ENCODE measurements around the gene SPRED3. TPM values are rescaled to one million over a fixed set of nuclear protein-coding genes. Genes with fewer than 3 reads are reported as not detected.
A peak's percentile ranks its signal among the peaks of the same experiment; 100 is the strongest.

Gene SPRED3
- total RNA-seq, 1 experiment from 2014 or later, result 0.79 TPM

- peaks cover 19% of the 10 kb centered on the region for H3K4me1 ChIP-seq (replicated peaks)
- no peaks in the 10 kb centered on the region; the same call in 1 of the 2 replicates for H3K9me3 ChIP-seq (replicated peaks)
Observed at GRCh38 chr19:38389957-38390924, 1.7 kb downstream of the SPRED3 start.

DNA sequence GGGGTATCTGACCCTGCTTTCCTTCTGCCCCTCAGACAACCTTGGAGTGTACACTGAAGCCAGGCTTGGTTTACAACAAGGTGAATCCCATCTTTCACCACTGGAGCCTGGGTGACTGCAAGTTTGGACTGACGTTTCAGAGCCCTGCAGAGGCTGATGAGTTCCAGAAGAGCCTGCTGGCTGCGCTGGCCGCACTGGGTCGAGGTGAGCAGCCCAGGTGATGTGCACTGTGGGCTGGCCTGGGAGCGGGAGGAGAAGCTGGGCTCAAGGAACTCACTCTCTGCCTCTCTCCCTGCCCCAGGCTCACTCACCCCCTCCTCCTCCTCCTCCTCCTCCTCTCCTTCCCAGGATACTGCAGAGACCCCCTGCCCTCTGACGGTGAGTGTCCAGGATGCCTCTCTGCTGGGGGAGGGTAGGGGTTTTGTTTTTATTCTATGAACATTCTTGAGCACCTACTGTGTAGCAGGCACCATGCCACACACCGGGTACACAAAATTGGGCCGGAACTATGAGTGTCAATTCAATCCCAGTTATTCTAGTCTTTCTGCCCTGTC lies 3.5 kb downstream of the SPRED3 start:
- no peak overlapping the region for H3K4me3 ChIP-seq
- no peak overlapping the region for H3K27ac ChIP-seq
- no peak for DNase-seq (ENCODE audit: low read depth in 1 of 2, low spot score in 2 of 2)
- H3K9me3 ChIP-seq (replicated peaks), result no peaks in the 10 kb centered on the region
- peaks cover 19% of the 10 kb centered on the region for H3K4me1 ChIP-seq (replicated peaks)
- H3K27me3 ChIP-seq (replicated peaks), result no peaks in the 10 kb centered on the region
- peaks cover 28% of the 10 kb centered on the region for H3K36me3 ChIP-seq

More at GRCh38 chr19:38389957-38390924, 1.7 kb downstream of the SPRED3 start:
- Histone ChIP-seq H3K36me3 (peaks cover 42% of the 10 kb centered on the region), H3K27ac (peak overlapping the region; percentile 59; the same call in 1 of the 2 replicates), H3K27me3 (replicated peaks) (no peaks in the 10 kb centered on the region), H3K4me3 (no peak overlapping the region)
- no peak for DNase-seq (ENCODE audit: low read depth in 1 of 2, low spot score in 2 of 2)

DNA sequence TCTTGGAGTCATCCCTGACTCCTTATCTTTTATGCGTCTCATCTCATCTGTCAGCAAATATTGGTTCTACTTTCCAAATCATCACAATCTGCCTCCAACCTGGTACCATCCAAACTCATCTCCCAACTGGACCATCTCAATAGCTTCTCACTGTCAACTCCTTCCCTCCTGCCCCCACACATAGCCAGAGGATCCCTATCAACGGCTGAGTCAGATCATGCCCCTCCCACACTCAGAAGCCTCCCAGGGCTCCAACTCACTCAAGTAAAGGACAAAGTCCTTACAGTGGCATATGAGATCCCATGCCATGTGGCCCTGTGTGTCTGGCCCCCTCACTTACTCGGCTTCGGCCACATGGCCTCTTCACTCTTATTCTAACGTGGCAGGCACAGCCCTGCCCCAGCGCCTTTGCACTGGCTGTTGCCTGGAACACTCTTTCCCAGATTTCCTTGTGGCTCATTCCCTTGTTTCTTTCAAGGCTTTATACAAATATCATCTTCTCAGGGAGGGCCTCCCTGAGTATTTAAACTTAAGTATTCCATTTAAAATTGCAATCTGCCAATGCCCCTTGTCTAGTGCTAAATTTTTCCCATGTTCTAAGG lies 4.3 kb downstream of the SPRED3 start:
- H3K27ac ChIP-seq, result no peak overlapping the region
- H3K4me3 ChIP-seq, result no peak overlapping the region
- DNase-seq (ENCODE audit: low read depth in 1 of 2, low spot score in 2 of 2), result no peak
- H3K27me3 ChIP-seq (replicated peaks), result no peaks in the 10 kb centered on the region
- peaks cover 28% of the 10 kb centered on the region for H3K36me3 ChIP-seq
- H3K4me1 ChIP-seq (replicated peaks), result peaks cover 19% of the 10 kb centered on the region
- H3K9me3 ChIP-seq (replicated peaks), result no peaks in the 10 kb centered on the region

DNA sequence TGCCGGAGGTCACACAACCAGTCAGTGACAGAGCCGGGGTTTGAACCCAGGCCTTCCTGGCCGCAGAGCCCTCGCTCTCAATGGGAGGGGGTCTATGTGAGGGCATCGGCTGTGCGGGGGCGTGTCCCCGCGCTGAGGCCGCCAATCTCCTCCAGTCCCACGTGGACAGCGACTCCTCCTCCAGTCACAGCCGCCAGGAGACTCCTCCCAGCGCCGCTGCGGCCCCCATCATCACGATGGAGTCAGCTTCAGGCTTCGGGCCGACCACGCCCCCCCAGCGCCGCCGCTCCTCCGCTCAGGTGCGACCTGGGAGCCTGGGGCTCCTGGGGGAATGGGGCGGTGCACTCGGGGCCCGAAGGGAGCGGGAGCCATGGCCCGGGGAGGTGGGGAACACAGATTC lies 6.0 kb downstream of the SPRED3 start:
- no peak overlapping the region for H3K27ac ChIP-seq
- no peaks in the 10 kb centered on the region for H3K27me3 ChIP-seq (replicated peaks)
- H3K4me1 ChIP-seq (replicated peaks), result peaks cover 7% of the 10 kb centered on the region
- H3K4me3 ChIP-seq, result no peak overlapping the region
- H3K9me3 ChIP-seq (replicated peaks), result no peaks in the 10 kb centered on the region
- DNase-seq (ENCODE audit: low read depth in 1 of 2, low spot score in 2 of 2), result no peak
- peaks cover 26% of the 10 kb centered on the region for H3K36me3 ChIP-seq

DNA sequence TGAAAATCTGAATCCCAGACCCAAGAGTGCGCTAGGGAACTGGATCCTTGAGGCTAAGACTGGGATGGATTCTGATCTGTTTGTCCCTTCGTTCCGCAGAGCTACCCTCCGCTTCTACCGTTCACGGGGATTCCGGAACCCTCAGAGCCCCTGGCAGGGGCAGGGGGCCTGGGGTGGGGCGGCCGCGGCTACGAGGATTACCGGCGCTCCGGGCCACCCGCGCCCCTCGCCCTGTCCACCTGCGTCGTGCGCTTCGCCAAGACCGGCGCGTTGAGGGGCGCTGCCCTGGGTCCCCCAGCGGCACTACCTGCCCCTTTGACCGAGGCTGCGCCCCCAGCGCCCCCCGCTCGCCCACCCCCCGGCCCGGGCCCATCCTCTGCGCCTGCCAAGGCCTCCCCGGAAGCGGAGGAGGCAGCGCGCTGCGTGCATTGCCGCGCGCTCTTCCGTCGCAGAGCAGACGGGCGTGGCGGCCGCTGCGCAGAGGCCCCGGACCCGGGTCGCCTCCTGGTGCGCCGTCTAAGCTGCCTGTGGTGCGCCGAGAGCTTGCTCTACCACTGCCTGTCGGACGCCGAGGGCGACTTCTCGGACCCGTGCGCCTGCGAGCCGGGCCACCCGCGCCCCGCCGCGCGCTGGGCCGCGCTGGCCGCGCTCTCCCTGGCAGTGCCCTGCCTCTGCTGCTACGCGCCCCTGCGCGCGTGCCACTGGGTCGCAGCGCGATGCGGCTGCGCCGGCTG lies 7.1 kb downstream of the SPRED3 start:
- no peaks in the 10 kb centered on the region for H3K27me3 ChIP-seq (replicated peaks)
- H3K4me1 ChIP-seq (replicated peaks), result peaks cover 3% of the 10 kb centered on the region; the same call in 1 of the 2 replicates
- H3K9me3 ChIP-seq (replicated peaks), result no peaks in the 10 kb centered on the region
- H3K27ac ChIP-seq, result no peak overlapping the region
- H3K4me3 ChIP-seq, result no peak overlapping the region
- peaks cover 26% of the 10 kb centered on the region for H3K36me3 ChIP-seq
- DNase-seq (ENCODE audit: low read depth in 1 of 2, low spot score in 2 of 2), result no peak

DNA sequence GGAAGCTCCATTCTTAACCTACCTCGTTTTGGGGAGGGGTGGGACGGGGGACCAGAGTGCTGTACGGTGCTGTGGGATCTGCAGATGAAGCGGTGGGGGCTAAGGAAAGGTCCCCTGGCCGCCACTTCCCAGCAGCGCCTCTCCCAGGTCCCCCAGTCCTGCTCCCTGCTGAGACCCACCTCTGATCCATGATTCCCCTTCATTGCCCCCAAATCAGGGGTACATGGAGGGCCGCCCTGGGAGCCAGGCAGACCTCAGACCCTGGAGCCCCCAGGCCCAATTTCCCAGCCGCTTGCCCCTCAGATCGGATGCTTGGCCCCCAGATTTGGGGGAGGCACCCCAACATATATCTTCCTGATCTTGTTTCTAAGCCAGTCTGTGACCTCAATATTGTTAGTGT lies 10.6 kb downstream of the SPRED3 start:
- Histone ChIP-seq H3K4me3 (no peak overlapping the region), H3K9me3 (replicated peaks) (no peaks in the 10 kb centered on the region), H3K36me3 (peaks cover 16% of the 10 kb centered on the region), H3K27me3 (replicated peaks) (no peaks in the 10 kb centered on the region), H3K4me1 (replicated peaks) (0 out of 2 replicates have a peak, but pooled peaks cover 3% of the 10 kb centered on the region), H3K27ac (no peak overlapping the region)
- no peak for DNase-seq (ENCODE audit: low read depth in 1 of 2, low spot score in 2 of 2)

DNA sequence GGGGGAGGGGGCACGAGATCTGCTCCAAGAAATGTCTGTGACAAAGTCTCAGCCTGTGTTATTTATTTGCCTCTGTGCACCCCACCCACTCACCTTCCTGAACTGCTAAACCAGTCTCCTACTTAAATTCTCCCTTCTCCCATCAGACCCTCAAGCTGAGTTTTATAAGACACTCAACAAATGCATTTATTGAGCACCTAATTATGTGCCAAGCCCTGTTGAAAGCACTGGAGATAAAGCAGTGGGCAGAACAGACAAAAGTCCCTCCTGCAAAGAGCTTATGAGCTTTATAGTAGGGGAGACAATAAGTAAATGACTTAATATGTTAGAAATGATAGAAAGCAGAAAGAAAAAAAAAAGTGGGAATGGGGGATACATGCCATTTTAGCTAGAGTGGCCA lies 11.0 kb downstream of the SPRED3 start:
- Histone ChIP-seq H3K4me1 (replicated peaks) (0 out of 2 replicates have a peak, but pooled peaks cover 3% of the 10 kb centered on the region), H3K36me3 (peaks cover 12% of the 10 kb centered on the region), H3K9me3 (replicated peaks) (no peaks in the 10 kb centered on the region), H3K27ac (no peak overlapping the region), H3K27me3 (replicated peaks) (no peaks in the 10 kb centered on the region), H3K4me3 (no peak overlapping the region)
- no peak for DNase-seq (ENCODE audit: low read depth in 1 of 2, low spot score in 2 of 2)

DNA sequence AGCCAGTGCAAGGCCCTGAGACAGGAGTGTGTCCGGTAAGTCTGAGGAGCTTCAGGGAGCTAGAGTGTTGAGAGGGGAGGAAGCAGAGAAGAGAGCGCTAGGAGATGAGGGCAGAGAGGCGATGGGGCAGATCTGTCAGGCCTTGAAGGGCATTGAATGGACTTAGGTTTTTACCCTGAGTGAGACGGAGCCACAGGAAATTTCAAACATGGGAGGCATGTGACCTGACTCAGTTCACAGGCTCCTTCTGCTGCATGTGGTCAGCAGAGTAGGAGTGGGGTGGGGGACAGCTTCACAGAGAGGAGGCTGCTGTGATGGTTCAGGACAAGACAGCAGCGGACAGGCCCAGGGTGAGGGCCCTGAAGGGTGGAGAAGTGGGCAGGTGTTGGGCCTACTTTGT lies 11.9 kb downstream of the SPRED3 start:
- Histone ChIP-seq H3K4me3 (no peak overlapping the region), H3K9me3 (replicated peaks) (no peaks in the 10 kb centered on the region), H3K36me3 (peaks cover 9% of the 10 kb centered on the region; the same call in 1 of the 2 replicates), H3K27me3 (replicated peaks) (no peaks in the 10 kb centered on the region), H3K27ac (no peak overlapping the region), H3K4me1 (replicated peaks) (0 out of 2 replicates have a peak, but pooled peaks cover 3% of the 10 kb centered on the region)
- DNase-seq (ENCODE audit: low read depth in 1 of 2, low spot score in 2 of 2), result no peak

DNA sequence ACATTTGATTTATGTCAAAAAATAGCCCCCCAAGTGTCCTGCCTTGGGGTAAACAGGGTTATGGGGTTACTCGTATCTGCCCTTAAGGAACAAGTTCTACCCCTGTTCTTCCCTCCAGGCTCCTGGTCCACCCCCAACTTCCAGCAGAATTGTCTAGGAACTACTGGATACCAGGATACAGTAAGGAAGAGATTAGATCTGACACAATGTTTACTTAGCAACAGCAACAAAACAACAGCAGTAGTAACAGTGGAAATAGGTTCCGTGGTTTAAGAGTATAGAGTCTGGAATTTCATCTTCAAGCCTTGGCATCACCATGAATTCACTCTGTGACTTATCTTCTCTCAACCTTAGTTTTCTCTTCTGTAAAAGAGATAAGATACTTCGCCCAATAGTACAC lies 12.7 kb downstream of the SPRED3 start:
- H3K9me3 ChIP-seq (replicated peaks), result no peaks in the 10 kb centered on the region
- H3K27me3 ChIP-seq (replicated peaks), result no peaks in the 10 kb centered on the region
- H3K36me3 ChIP-seq, result peaks cover 7% of the 10 kb centered on the region; the same call in 1 of the 2 replicates
- no peak for DNase-seq (ENCODE audit: low read depth in 1 of 2, low spot score in 2 of 2)
- no peak overlapping the region for H3K4me3 ChIP-seq
- no peak overlapping the region for H3K27ac ChIP-seq
- H3K4me1 ChIP-seq (replicated peaks), result 0 out of 2 replicates have a peak, but pooled peaks cover 3% of the 10 kb centered on the region

DNA sequence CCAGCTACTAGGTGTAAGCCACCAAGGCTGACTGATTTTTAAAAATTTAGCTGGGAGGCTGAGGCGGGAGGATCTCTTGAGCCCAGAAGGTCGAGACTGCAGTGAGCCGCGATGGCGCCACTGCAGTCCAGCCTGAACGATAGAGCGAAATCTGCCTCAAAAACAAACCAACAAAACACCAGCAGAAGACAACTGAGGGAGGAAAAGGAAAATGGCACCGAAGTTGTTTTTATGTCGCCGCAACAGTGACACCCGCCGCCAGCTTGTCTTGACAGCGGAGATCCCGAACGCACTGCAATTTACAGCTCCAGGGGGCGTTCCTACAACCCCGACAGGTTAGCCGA lies 14.1 kb downstream of the SPRED3 start:
- DNase-seq (ENCODE audit: low read depth in 1 of 2, low spot score in 2 of 2), result no peak
- Histone ChIP-seq H3K36me3 (peaks cover 6% of the 10 kb centered on the region; the same call in 1 of the 2 replicates), H3K27me3 (replicated peaks) (no peaks in the 10 kb centered on the region), H3K4me3 (peak overlapping the region; percentile 86), H3K9me3 (replicated peaks) (no peaks in the 10 kb centered on the region), H3K27ac (no peak overlapping the region), H3K4me1 (replicated peaks) (0 out of 2 replicates have a peak, but pooled peaks cover 3% of the 10 kb centered on the region)

DNA sequence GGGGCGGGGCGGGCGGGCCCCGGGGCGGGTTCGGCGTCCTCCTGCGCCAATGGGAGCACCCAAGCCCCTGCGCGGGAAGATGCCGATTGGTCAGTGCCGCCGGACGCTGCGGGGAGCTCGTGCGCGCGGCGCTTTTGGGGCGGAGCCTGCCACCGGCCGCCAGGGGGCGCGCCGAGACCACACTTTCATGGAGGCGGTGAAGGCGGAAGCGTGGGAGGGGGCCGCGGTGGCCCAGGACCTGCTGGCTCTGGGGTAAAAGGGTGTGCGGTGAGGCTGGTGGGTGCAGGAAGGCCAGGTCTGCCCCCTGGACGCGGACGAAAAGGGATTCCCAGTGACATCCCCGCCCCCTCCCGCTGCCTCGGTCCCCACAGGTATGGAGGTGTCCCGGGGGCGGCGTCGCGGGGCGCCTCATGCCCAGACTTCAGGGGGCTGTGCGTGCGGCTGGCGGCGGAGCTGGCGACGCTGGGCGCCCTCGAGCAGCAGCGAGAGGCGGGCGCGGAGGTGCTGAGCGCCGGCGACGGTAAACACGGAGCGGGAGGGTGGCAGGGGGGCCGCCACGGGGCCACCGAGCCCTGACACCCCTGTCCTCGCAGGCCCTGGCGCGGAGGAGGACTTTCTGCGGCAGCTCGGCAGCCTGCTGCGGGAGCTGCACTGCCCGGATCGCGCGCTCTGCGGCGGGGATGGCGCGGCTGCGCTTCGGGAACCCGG lies 14.6 kb downstream of the SPRED3 start, which contains the start of gene FAM98C:
Gene FAM98C, plus strand, starts transcription at position 127 of the 708 bp plus-strand sequence. Its CDS starts 61 bp downstream, at position 188.
- peak; percentile 96 to 97 for DNase-seq (ENCODE audit: low read depth in 1 of 2, low spot score in 2 of 2)
- H3K4me1 ChIP-seq (replicated peaks), result 0 out of 2 replicates have a peak, but pooled peaks cover 3% of the 10 kb centered on the region
- H3K9me3 ChIP-seq (replicated peaks), result no peaks in the 10 kb centered on the region
- H3K36me3 ChIP-seq, result peaks cover 6% of the 10 kb centered on the region; the same call in 1 of the 2 replicates
- peak within 1 kb of the TSS; percentile 86 for H3K4me3 ChIP-seq
- no peaks in the 10 kb centered on the region for H3K27me3 ChIP-seq (replicated peaks)
- H3K27ac ChIP-seq, result peak within 1 kb of the TSS; percentile 24

- H3K27me3 ChIP-seq (replicated peaks), result no peaks in the 10 kb centered on the region
- H3K4me3 ChIP-seq, result no peak overlapping the region
- no peak for DNase-seq (ENCODE audit: low read depth in 1 of 2, low spot score in 2 of 2)
- H3K9me3 ChIP-seq (replicated peaks), result no peaks in the 10 kb centered on the region
- H3K36me3 ChIP-seq, result peaks cover 6% of the 10 kb centered on the region; the same call in 1 of the 2 replicates
- no peak overlapping the region for H3K27ac ChIP-seq
- H3K4me1 ChIP-seq (replicated peaks), result 0 out of 2 replicates have a peak, but pooled peaks cover 3% of the 10 kb centered on the region
Observed at GRCh38 chr19:38404858-38405257, 16.4 kb downstream of the SPRED3 start.
